Endothelial cell of umbilical vein (primary cell): Measurements from ENCODE around the gene NEMP1. TPM values are rescaled to one million over a fixed set of nuclear protein-coding genes. Genes with fewer than 3 reads are reported as not detected.

Experiments
- BruUV-seq: library from RNA; stranded (reverse); fragments of 400-500 nt; replicated peaks from 2 replicates; lab custom pipeline; 2021; lab: Mats Ljungman, UMichigan
- CTCF ChIA-PET: fragments of 300-600, 350-600 bp; sonication (Branson Sonifier 250); formaldehyde crosslinking; loops from one replicate; lab custom pipeline; 2021; ENCODE audit warnings: antibody characterized with exemption, inconsistent platforms; lab: Charles Lee
- POLR2A ChIA-PET: fragments of 300-600, 350-600 bp; sonication (Branson Sonifier 250); formaldehyde crosslinking; loops from one replicate; lab custom pipeline; 2021; ENCODE audit warnings: antibody characterized with exemption, inconsistent platforms; lab: Charles Lee
- DNase-seq: peaks from one replicate; pipeline ENCODE4 v3.0.0-alpha.2; 2011; ENCODE audit warnings: low read depth, low spot score
- FAIRE-seq: peaks from 2 replicates; lab custom pipeline; 2011; peaks lifted over from hg19 to GRCh38; lab: Jason Lieb, UNC
- H2AFZ ChIP-seq: 2 replicates; pipeline ENCODE4 v1.6.0; 2012; ENCODE audit warnings: low read depth, low read length, control low read depth, inconsistent platforms
- H3K27ac ChIP-seq: 2 replicates; pipeline ENCODE4 v1.5.1; 2011; ENCODE audit warnings: low read depth, mild to moderate bottlenecking, control low read depth, low read length, moderate library complexity; ENCODE audit not compliant: insufficient read depth
- H3K27me3 ChIP-seq, 2 experiments: 2 replicates each; pipeline versions ENCODE4 v1.6.0 to v1.6.1; 2011; ENCODE audit warnings: low read length in 2 of 2, mixed read lengths in 1 of 2; ENCODE audit not compliant: control insufficient read depth in 2 of 2, insufficient read depth in 2 of 2
- H3K36me3 ChIP-seq, 2 experiments: 2 replicates in 1 of 2; 3 replicates in 1 of 2; pipeline ENCODE4 v1.5.1; 2011; ENCODE audit warnings: low read length in 2 of 2, mild to moderate bottlenecking in 1 of 2, moderate library complexity in 1 of 2; ENCODE audit not compliant: control insufficient read depth in 2 of 2, insufficient read depth in 2 of 2; ENCODE audit errors: extremely low read depth in 1 of 2
- H3K4me1 ChIP-seq: 3 replicates; pipeline ENCODE4 v1.5.1; 2011; ENCODE audit warnings: mild to moderate bottlenecking, low read length; ENCODE audit not compliant: control insufficient read depth, insufficient read depth; ENCODE audit errors: extremely low read depth
- H3K4me2 ChIP-seq: 2 replicates; pipeline ENCODE4 v1.6.1; 2011; ENCODE audit warnings: low read length, control low read depth, mixed read lengths; ENCODE audit not compliant: insufficient read depth
- H3K4me3 ChIP-seq, 3 experiments: fragments of 200-600 bp in 1 of 3; sonication (generic), shearing (Covaris generic) in 1 of 3; replicated peaks in 1 of 3; 2 replicates each; pipeline ENCODE4 v1.5.1; 2011 to 2016; ENCODE audit warnings: control low read depth in 3 of 3, low read length in 3 of 3, mild to moderate bottlenecking in 2 of 3, inconsistent platforms in 1 of 3, low read depth in 1 of 3, moderate library complexity in 1 of 3; ENCODE audit not compliant: insufficient read depth in 1 of 3
- H3K79me2 ChIP-seq: 2 replicates; pipeline ENCODE4 v1.6.0; 2012; ENCODE audit warnings: low read length, inconsistent platforms; ENCODE audit not compliant: control insufficient read depth, insufficient read depth
- H3K9ac ChIP-seq: replicated peaks from 2 replicates; pipeline ENCODE3; 2011; ENCODE audit warnings: low read length, control low read depth; ENCODE audit not compliant: insufficient read depth; ENCODE audit errors: extremely low read depth
- H3K9me1 ChIP-seq: replicated peaks from 3 replicates; pipeline ENCODE4 v1.6.0; 2011; ENCODE audit warnings: mild to moderate bottlenecking, low read length; ENCODE audit not compliant: control insufficient read depth, insufficient read depth; ENCODE audit errors: extremely low read depth
- H3K9me3 ChIP-seq: replicated peaks from 2 replicates; pipeline ENCODE4 v1.5.1; 2012; ENCODE audit warnings: low read length, inconsistent platforms; ENCODE audit not compliant: control insufficient read depth, insufficient read depth
- H4K20me1 ChIP-seq: replicated peaks from 2 replicates; pipeline ENCODE3; 2011; ENCODE audit warnings: mild to moderate bottlenecking, low read length; ENCODE audit not compliant: control insufficient read depth, insufficient read depth; ENCODE audit errors: extremely low read depth
- EZH2 ChIP-seq: IDR thresholded peaks from 2 replicates; pipeline ENCODE4 v1.6.1; 2012; ENCODE audit warnings: borderline replicate concordance, low read depth, mild to moderate bottlenecking, moderate library complexity, low read length, inconsistent platforms; ENCODE audit not compliant: severe bottlenecking
- FOS ChIP-seq: IDR thresholded peaks from 2 replicates; pipeline ENCODE4 v1.6.1; 2011; ENCODE audit warnings: mild to moderate bottlenecking, low read length, moderate library complexity, borderline replicate concordance; ENCODE audit not compliant: insufficient read depth
- GATA2 ChIP-seq: IDR thresholded peaks from 2 replicates; pipeline ENCODE4 v1.7.0; 2011; ENCODE audit warnings: low read depth, mild to moderate bottlenecking, moderate library complexity, mixed read lengths, low read length; ENCODE audit not compliant: insufficient read length, insufficient read depth
- JUN ChIP-seq: IDR thresholded peaks from 2 replicates; pipeline ENCODE4 v1.6.1; 2011; ENCODE audit warnings: borderline replicate concordance, low read depth; ENCODE audit not compliant: insufficient read length, insufficient read depth
- MYC ChIP-seq: IDR thresholded peaks from one replicate; pipeline ENCODE4 v1.6.1; 2011; ENCODE audit warnings: mild to moderate bottlenecking, low read depth, low read length
- POLR2A ChIP-seq: IDR thresholded peaks from 2 replicates; pipeline ENCODE4 v1.6.1; 2012; ENCODE audit warnings: low read depth, mild to moderate bottlenecking, control low read depth, low read length
- POLR2AphosphoS5 ChIP-seq: IDR thresholded peaks from 2 replicates; pipeline ENCODE4 v1.6.1; 2012; ENCODE audit warnings: low read depth, mild to moderate bottlenecking, control low read depth, low read length, moderate library complexity; ENCODE audit not compliant: insufficient read depth
- dilution Hi-C: fragments of 300-500 bp; cut with MboI; formaldehyde crosslinking; loops from one replicate; pipeline ENCODE4 v1.15.0; 2019; ENCODE audit warnings: low sequenced_read_pairs; ENCODE audit not compliant: extremely low pct_ligation_motif_present
- intact Hi-C: fragments of 100-400 bp; cut with micrococcal nuclease; formaldehyde crosslinking; loops from one replicate; pipeline ENCODE4 v1.10.0; 2022
- polyA plus RNA-seq, 4 experiments: library from polyadenylated mRNA; depleted of rRNA in 3 of 4; stranded (reverse) in 3 of 4; unstranded in 1 of 4; fragments of >200 nt; gene quantifications; 2 replicates each; pipeline versions ENCODE4 v1.2.1 to v1.2.3, GENCODE V29; 2011 to 2012; ENCODE audit warnings: missing spikeins in 1 of 4
- total RNA-seq: library from RNA; stranded (reverse); gene quantifications from 2 replicates; pipeline ENCODE4 v1.2.3, GENCODE V29; 2021
- TF ChIP-seq, protein P1 (sequence below): IDR thresholded peaks from 2 replicates; pipeline ENCODE4 v1.6.1; 2011; ENCODE audit not compliant: insufficient read depth, insufficient read length
- TF ChIP-seq, protein P2 (sequence below), 2 donors: IDR thresholded peaks; 1 replicate in 1 of 2; 2 replicates in 1 of 2; pipeline ENCODE4 v1.5.1; 2011; ENCODE audit warnings: low read length in 2 of 2, mild to moderate bottlenecking in 2 of 2, moderate library complexity in 2 of 2, control low read depth in 1 of 2, inconsistent platforms in 1 of 2, low read depth in 1 of 2; ENCODE audit not compliant: insufficient read depth in 1 of 2; ENCODE audit errors: extremely low read depth in 1 of 2

NEMP1 gene
- total and polyA plus RNA-seq, 2 donors (not counting 3 experiments of a cell fraction or from before 2014, with no cell fraction given), result 10.8 to 21.5 TPM

DNA sequence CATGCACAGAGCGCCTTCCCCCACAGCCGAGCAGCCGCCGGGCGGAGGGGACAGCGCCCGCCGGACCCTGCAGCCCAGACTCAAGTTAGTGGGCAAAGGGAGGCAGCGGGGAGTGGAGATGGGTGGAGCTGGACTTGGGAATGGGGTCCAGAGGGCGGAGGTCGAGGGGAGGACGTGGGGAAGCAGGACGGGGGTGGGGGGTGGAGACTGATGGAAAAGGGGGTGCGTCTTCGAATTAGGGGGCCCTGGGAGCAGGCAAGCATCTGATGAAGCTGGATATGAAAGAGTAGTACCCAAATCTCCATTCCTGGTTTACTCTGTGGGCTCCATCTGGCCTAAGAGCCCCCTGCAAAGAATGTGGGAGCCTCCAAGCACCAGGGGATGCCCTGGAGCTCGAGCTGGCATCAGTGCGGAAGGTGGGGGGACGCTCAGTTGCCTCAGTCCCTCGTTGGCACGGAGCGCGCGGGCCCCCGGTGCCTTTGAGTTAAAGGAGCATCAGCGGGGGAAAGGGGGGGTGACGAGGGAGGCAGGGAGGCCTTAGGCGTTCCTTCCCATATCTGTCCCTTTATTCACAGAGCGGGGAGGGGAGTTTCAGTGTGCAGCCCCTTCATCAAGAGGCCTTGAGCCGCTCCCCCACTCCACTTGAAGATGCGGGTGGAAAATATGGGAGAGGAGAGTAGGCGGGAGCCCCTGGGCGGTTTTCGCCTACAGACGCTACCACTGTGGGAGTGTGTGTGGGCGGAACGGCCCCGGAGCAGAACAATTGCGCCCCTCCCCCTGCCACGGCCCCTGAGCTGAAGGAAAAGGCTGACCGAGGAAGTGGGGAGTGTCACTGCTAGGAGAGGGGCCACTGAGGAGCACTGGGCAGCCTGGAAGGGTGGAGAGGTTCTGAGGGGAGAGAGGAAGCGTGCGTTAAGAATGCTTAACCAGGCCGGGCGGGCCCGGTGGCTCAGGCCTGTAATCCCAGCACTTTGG lies 11.0 kb upstream of the NEMP1 start:
- Histone ChIP-seq H2AFZ (peak overlapping the region; percentile 65), H3K27me3 (no peaks in the 10 kb centered on the region), H3K9me1 (no peaks in the 10 kb centered on the region), H3K4me2 (peak overlapping the region; percentile 64), H3K4me1 (peaks cover 20% of the 10 kb centered on the region), H3K4me3 (peak overlapping the region; percentile 41 to 86 (median 49)), H4K20me1 (no peaks in the 10 kb centered on the region), H3K36me3 (peaks cover 0 to 20% of the 10 kb centered on the region in 2 experiments), H3K9me3 (no peaks in the 10 kb centered on the region), H3K9ac (peak overlapping the region; percentile 41), H3K27ac (peak overlapping the region; percentile 34), H3K79me2 (peaks cover 16% of the 10 kb centered on the region)
- intact Hi-C loops (loop anchor here (5.0 kb wide), 1 partner anchor 402 kb away; the partner anchor contains the start of gene PTGES3), dilution Hi-C loops (no loop called here)
- TF ChIP-seq JUN, result no peak
- no peak for TF ChIP-seq MYC
- TF ChIP-seq, protein P1, sequence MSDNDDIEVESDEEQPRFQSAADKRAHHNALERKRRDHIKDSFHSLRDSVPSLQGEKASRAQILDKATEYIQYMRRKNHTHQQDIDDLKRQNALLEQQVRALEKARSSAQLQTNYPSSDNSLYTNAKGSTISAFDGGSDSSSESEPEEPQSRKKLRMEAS, result no peak
- TF ChIP-seq POLR2AphosphoS5, result no peak
- TF ChIP-seq, protein P2, sequence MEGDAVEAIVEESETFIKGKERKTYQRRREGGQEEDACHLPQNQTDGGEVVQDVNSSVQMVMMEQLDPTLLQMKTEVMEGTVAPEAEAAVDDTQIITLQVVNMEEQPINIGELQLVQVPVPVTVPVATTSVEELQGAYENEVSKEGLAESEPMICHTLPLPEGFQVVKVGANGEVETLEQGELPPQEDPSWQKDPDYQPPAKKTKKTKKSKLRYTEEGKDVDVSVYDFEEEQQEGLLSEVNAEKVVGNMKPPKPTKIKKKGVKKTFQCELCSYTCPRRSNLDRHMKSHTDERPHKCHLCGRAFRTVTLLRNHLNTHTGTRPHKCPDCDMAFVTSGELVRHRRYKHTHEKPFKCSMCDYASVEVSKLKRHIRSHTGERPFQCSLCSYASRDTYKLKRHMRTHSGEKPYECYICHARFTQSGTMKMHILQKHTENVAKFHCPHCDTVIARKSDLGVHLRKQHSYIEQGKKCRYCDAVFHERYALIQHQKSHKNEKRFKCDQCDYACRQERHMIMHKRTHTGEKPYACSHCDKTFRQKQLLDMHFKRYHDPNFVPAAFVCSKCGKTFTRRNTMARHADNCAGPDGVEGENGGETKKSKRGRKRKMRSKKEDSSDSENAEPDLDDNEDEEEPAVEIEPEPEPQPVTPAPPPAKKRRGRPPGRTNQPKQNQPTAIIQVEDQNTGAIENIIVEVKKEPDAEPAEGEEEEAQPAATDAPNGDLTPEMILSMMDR (IDR thresholded peaks at IDR 0.05; ENCODE audit: extremely low read depth in 1 of 2, insufficient read depth in 1 of 2, low read depth in 1 of 2, low read length in 2 of 2), result no peak
- no peak for TF ChIP-seq FOS
- no peak for TF ChIP-seq GATA2
- no peak for TF ChIP-seq POLR2A
- TF ChIP-seq EZH2, result no peak
- no TSS peak for BruUV-seq
- peak; percentile 72 for DNase-seq
- peak; percentile 78 for FAIRE-seq
- CTCF ChIA-PET, result interaction anchor here (1.1 to 14.4 kb wide), 7 partner anchors 10 to 93 kb away, joined by 3 to 158 read pairs (median 4); partner anchors contain the start of genes NEMP1 and STAT6
- POLR2A ChIA-PET, result interaction anchor here (0.7 to 1.5 kb wide), 2 partner anchors 20 to 39 kb away, joined by 3 read pairs; partner anchors contain the start of gene LRP1
